H1 (cell line): ENCODE data around the gene PDE2A.

Experiments used
- ATF3 ChIP-seq: IDR thresholded peaks from 2 replicates; pipeline ENCODE4 v1.6.1; 2011; ENCODE audit warnings: low read depth, mild to moderate bottlenecking, low read length; ENCODE audit not compliant: insufficient read depth
- CTCF ChIP-seq, 3 experiments: IDR thresholded peaks; 1 replicate in 2 of 3; 2 replicates in 1 of 3; pipeline versions ENCODE4 v1.5.1 to v1.6.1; 2011; ENCODE audit warnings: low read length in 3 of 3, mild to moderate bottlenecking in 3 of 3, inconsistent platforms in 2 of 3, low read depth in 1 of 3, moderate library complexity in 1 of 3; ENCODE audit not compliant: insufficient read depth in 1 of 3; ENCODE audit errors: control extremely low read depth in 1 of 3
- EZH2 ChIP-seq: fragments of 200-600 bp; sonication (generic); IDR thresholded peaks from 2 replicates; pipeline ENCODE4 v1.7.1; 2012; ENCODE audit warnings: low read depth, mild to moderate bottlenecking, moderate library complexity, low read length, inconsistent platforms; ENCODE audit not compliant: severe bottlenecking
- FOSL1 ChIP-seq: IDR thresholded peaks from 2 replicates; pipeline ENCODE4 v1.6.1; 2011; ENCODE audit warnings: mild to moderate bottlenecking, low read depth, low read length, moderate library complexity; ENCODE audit not compliant: insufficient read depth
- GABPA ChIP-seq: IDR thresholded peaks from 2 replicates; pipeline ENCODE4 v1.6.1; 2011; ENCODE audit warnings: mild to moderate bottlenecking, low read length, moderate library complexity, borderline replicate concordance; ENCODE audit not compliant: insufficient read depth
- HDAC2 ChIP-seq, 2 experiments: fragments of 300-600 bp in 1 of 2; sonication (generic) in 1 of 2; IDR thresholded peaks; 2 replicates each; pipeline ENCODE4 v1.6.1; 2011 to 2012; ENCODE audit warnings: low read depth in 2 of 2, low read length in 2 of 2, mild to moderate bottlenecking in 2 of 2, moderate library complexity in 2 of 2, borderline replicate concordance in 1 of 2, inconsistent platforms in 1 of 2
- NRF1 ChIP-seq: IDR thresholded peaks from 2 replicates; pipeline ENCODE4 v1.6.1; 2011; ENCODE audit warnings: mild to moderate bottlenecking, low read depth, low read length, improper control_type of control experiment
- POLR2A ChIP-seq, 2 experiments: IDR thresholded peaks; 1 replicate in 1 of 2; 2 replicates in 1 of 2; pipeline ENCODE4 v1.6.1; 2011; ENCODE audit warnings: low read depth in 2 of 2, low read length in 2 of 2, mild to moderate bottlenecking in 2 of 2; ENCODE audit errors: control extremely low read depth in 1 of 2
- POLR2AphosphoS5 ChIP-seq: IDR thresholded peaks from 2 replicates; pipeline ENCODE4 v1.6.1; 2011; ENCODE audit warnings: low read depth, low read length
- RFX5 ChIP-seq: IDR thresholded peaks from 2 replicates; pipeline ENCODE4 v1.6.1; 2011; ENCODE audit warnings: low read depth, low read length, improper control_type of control experiment, borderline replicate concordance
- SIX5 ChIP-seq: IDR thresholded peaks from 2 replicates; pipeline ENCODE4 v1.6.1; 2011; ENCODE audit warnings: mild to moderate bottlenecking, low read depth, low read length
- TAF1 ChIP-seq: IDR thresholded peaks from 2 replicates; pipeline ENCODE4 v1.6.1; 2011; ENCODE audit warnings: mild to moderate bottlenecking, low read depth, low read length
- TCF12 ChIP-seq: IDR thresholded peaks from 2 replicates; pipeline ENCODE4 v1.6.1; 2011; ENCODE audit warnings: low read depth, mild to moderate bottlenecking, low read length
- YY1 ChIP-seq: IDR thresholded peaks from 2 replicates; pipeline ENCODE4 v1.6.1; 2011; ENCODE audit warnings: low read depth, mild to moderate bottlenecking, low read length

- TF ChIP-seq FOSL1 (no peak), SIX5 (no peak), EZH2 (no peak), NRF1 (no peak), CTCF (IDR thresholded peaks at IDR 0.05; ENCODE audit: control extremely low read depth in 1 of 3, insufficient read depth in 1 of 3, low read depth in 1 of 3, low read length in 3 of 3) (no peak), TCF12 (no peak), TAF1 (no peak), POLR2A (IDR thresholded peaks at IDR 0.05; ENCODE audit: control extremely low read depth in 1 of 2, low read depth in 2 of 2, low read length in 2 of 2) (no peak), ATF3 (no peak), YY1 (no peak), POLR2AphosphoS5 (no peak), RFX5 (no peak), GABPA (no peak), HDAC2 (IDR thresholded peaks at IDR 0.05; ENCODE audit: borderline replicate concordance in 1 of 2, low read depth in 2 of 2, low read length in 2 of 2) (no peak)
Measured at GRCh38 chr11:72569966-72570892, 104.0 kb downstream of the PDE2A start.
